ENCODE measurements around the gene PPP1R1B.

Gene PPP1R1B

DNA sequence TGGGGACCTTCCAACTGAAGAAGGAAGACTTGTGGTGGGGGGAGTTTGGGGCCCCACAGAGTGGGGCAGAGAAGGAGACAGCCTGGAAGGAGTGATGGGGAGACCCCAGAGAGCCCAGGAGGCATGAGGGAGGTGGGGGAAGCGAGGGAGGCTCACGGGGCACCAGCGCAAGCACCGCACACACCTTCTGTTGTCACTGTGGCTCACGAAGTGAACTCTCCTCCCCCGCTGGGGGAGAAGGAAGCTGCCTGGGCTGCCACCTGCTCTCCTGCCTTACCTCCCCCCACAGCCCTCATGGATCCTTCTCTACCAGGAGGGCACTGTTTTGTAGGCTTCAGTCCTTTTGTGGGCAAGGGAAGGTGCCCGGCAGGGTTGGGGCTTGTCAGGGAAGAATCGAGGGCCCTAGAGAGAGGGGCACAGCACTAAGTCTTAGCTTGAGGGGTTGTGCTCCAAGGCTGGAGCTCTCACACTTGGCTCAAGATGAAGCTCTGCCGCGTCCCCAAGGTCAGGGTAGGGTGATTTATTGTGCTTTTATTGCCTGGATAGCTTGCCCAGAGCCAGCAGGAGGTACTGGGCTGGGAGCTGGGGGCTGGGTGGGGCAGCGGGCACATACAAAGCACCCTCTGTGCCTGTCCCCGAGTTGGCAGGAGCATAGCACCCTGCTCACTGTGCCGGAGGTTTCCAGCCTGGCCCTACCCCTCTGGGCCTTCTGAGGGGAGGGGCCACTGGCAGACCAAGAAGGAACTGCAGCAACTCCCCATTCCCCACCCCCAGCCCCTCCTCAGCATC lies 5.6 kb downstream of the PPP1R1B start:
- peaks cover 0 to 8% (median 0%) of the 10 kb centered on the region in 5 donors for H3K36me3 ChIP-seq (ENCODE audit: control insufficient read depth in 5 of 5, insufficient read depth in 5 of 5, low read length in 5 of 5)
- H3K9ac ChIP-seq (ENCODE audit: low read length in 5 of 5): no peak overlapping the region
- H3K9me3 ChIP-seq (ENCODE audit: control insufficient read depth in 5 of 5, low read length in 5 of 5): no peaks in the 10 kb centered on the region
- peak overlapping the region in 2 of 5 donors; percentile 8 to 33 for H3K4me3 ChIP-seq (ENCODE audit: low read depth in 1 of 5, low read length in 5 of 5)
- peaks cover 0 to 20% (median 3%) of the 10 kb centered on the region in 5 donors for H3K27me3 ChIP-seq (ENCODE audit: control insufficient read depth in 5 of 5, insufficient read depth in 4 of 5, low read length in 5 of 5)
- peak overlapping the region; percentile 7 for H3K27ac ChIP-seq (ENCODE audit: low read depth, low read length)
- H3K4me1 ChIP-seq (ENCODE audit: control insufficient read depth in 5 of 5, insufficient read depth in 5 of 5, low read length in 5 of 5): peaks cover 3 to 83% (median 75%) of the 10 kb centered on the region in 5 donors

DNA sequence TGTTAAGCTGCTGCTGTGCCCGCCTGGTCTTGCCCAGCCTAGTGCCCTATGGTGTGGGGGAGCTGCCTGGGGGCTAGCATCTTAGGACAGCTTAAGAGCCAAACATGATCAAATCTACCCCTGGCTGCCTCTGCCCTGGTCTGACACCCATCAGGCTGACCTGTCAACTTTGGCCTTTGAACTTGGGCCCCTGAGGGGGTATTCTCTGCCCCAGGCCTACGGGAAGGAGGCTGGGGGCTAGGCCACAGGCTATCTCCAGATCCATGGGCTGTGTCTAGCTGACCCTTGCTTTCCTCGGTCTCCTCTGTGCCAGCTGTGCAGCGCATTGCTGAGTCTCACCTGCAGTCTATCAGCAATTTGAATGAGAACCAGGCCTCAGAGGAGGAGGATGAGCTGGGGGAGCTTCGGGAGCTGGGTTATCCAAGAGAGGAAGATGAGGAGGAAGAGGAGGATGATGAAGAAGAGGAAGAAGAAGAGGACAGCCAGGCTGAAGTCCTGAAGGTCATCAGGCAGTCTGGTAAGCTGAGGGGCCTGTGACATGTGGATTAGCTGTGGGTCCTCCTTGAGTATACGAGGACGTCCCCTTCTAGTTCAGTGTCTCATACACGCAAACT lies 6.9 kb downstream of the PPP1R1B start:
- Histone ChIP-seq H3K4me3 (ENCODE audit: low read depth in 1 of 5, low read length in 5 of 5) (no peak overlapping the region), H3K9me3 (ENCODE audit: control insufficient read depth in 5 of 5, low read length in 5 of 5) (no peaks in the 10 kb centered on the region), H3K36me3 (ENCODE audit: control insufficient read depth in 5 of 5, insufficient read depth in 5 of 5, low read length in 5 of 5) (peaks cover 0 to 8% (median 0%) of the 10 kb centered on the region in 5 donors), H3K4me1 (ENCODE audit: control insufficient read depth in 5 of 5, insufficient read depth in 5 of 5, low read length in 5 of 5) (peaks cover 13 to 85% (median 77%) of the 10 kb centered on the region in 5 donors), H3K27me3 (ENCODE audit: control insufficient read depth in 5 of 5, insufficient read depth in 4 of 5, low read length in 5 of 5) (peaks cover 0 to 14% (median 0%) of the 10 kb centered on the region in 5 donors), H3K27ac (ENCODE audit: low read depth, low read length) (no peak overlapping the region), H3K9ac (ENCODE audit: low read length in 5 of 5) (peak overlapping the region in 2 of 5 donors; percentile 21 to 35)

DNA sequence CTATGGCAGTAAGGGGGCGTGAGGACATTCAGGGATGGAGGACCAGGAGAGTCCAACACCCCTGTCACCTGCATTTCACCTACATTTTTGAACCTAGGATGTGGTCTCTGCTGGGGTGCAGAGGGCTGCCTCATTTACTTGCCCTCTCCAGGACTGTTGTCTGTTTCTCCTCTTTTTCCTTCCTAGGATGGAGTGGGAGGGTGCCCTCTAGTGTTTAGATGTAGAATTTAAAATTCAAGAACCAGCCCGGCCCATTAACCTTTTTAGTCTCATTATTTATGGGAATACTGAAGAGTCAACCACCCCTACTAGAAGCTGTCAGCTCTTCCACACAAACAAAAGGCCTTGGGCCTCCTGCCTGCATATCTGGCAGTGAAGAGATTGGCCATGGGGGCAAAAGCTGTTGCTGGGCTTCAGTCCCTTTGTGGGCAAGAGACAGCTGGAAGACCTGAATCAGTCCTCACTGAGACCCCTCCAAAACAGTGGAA lies 7.7 kb downstream of the PPP1R1B start:
- H3K4me3 ChIP-seq (ENCODE audit: low read depth in 1 of 5, low read length in 5 of 5): no peak overlapping the region
- H3K27ac ChIP-seq (ENCODE audit: low read depth, low read length): no peak overlapping the region
- no peak overlapping the region for H3K9ac ChIP-seq (ENCODE audit: low read length in 5 of 5)
- peaks cover 14 to 85% (median 76%) of the 10 kb centered on the region in 5 donors for H3K4me1 ChIP-seq (ENCODE audit: control insufficient read depth in 5 of 5, insufficient read depth in 5 of 5, low read length in 5 of 5)
- peaks cover 0 to 8% (median 0%) of the 10 kb centered on the region in 5 donors for H3K36me3 ChIP-seq (ENCODE audit: control insufficient read depth in 5 of 5, insufficient read depth in 5 of 5, low read length in 5 of 5)
- peaks cover 0 to 12% (median 0%) of the 10 kb centered on the region in 5 donors for H3K27me3 ChIP-seq (ENCODE audit: control insufficient read depth in 5 of 5, insufficient read depth in 4 of 5, low read length in 5 of 5)
- no peaks in the 10 kb centered on the region for H3K9me3 ChIP-seq (ENCODE audit: control insufficient read depth in 5 of 5, low read length in 5 of 5)

DNA sequence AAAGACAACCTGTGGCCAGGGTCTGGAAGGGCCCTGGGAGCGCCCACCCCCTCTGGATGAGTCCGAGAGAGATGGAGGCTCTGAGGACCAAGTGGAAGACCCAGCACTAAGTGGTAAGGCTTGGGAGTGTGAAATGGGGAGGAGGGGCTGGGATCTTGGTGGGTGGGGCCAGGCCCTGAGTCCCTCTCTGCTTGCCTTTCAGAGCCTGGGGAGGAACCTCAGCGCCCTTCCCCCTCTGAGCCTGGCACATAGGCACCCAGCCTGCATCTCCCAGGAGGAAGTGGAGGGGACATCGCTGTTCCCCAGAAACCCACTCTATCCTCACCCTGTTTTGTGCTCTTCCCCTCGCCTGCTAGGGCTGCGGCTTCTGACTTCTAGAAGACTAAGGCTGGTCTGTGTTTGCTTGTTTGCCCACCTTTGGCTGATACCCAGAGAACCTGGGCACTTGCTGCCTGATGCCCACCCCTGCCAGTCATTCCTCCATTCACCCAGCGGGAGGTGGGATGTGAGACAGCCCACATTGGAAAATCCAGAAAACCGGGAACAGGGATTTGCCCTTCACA lies 8.9 kb downstream of the PPP1R1B start:
- Histone ChIP-seq H3K36me3 (ENCODE audit: control insufficient read depth in 5 of 5, insufficient read depth in 5 of 5, low read length in 5 of 5) (peaks cover 0 to 10% (median 0%) of the 10 kb centered on the region in 5 donors), H3K9ac (ENCODE audit: low read length in 5 of 5) (peak overlapping the region in 4 of 5 donors; percentile 84 to 98 (median 92)), H3K4me1 (ENCODE audit: control insufficient read depth in 5 of 5, insufficient read depth in 5 of 5, low read length in 5 of 5) (peaks cover 17 to 85% (median 75%) of the 10 kb centered on the region in 5 donors), H3K27ac (ENCODE audit: low read depth, low read length) (no peak overlapping the region), H3K9me3 (ENCODE audit: control insufficient read depth in 5 of 5, low read length in 5 of 5) (no peaks in the 10 kb centered on the region), H3K4me3 (ENCODE audit: low read depth in 1 of 5, low read length in 5 of 5) (no peak overlapping the region), H3K27me3 (ENCODE audit: control insufficient read depth in 5 of 5, insufficient read depth in 4 of 5, low read length in 5 of 5) (peaks cover 0 to 8% (median 0%) of the 10 kb centered on the region in 5 donors)

DNA sequence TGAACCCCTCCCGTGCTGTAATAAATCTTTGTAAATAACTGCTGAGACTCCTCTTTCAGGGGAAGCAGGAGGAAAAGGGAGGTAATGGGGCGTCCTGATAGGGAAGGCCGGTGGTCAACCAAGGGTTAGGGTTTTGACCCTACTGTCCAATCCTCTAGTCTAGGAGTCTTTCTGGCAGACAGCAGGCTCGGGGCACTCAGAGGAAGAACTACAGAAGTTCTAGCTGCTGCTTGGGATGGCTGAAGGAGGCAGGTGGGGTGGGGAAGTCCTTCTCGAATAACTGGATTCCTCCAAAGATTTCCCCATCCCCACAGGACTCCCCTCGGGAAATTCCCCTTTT lies 9.8 kb downstream of the PPP1R1B start:
- H3K36me3 ChIP-seq (ENCODE audit: control insufficient read depth in 5 of 5, insufficient read depth in 5 of 5, low read length in 5 of 5): peaks cover 0 to 12% (median 0%) of the 10 kb centered on the region in 5 donors
- peak overlapping the region; percentile 84 to 98 (median 92) for H3K9ac ChIP-seq (ENCODE audit: low read length in 5 of 5)
- peak overlapping the region; percentile 89 for H3K27ac ChIP-seq (ENCODE audit: low read depth, low read length)
- H3K4me3 ChIP-seq (ENCODE audit: low read depth in 1 of 5, low read length in 5 of 5): peak overlapping the region; percentile 75 to 96 (median 89)
- peaks cover 19 to 87% (median 76%) of the 10 kb centered on the region in 5 donors for H3K4me1 ChIP-seq (ENCODE audit: control insufficient read depth in 5 of 5, insufficient read depth in 5 of 5, low read length in 5 of 5)
- no peaks in the 10 kb centered on the region for H3K9me3 ChIP-seq (ENCODE audit: control insufficient read depth in 5 of 5, low read length in 5 of 5)
- H3K27me3 ChIP-seq (ENCODE audit: control insufficient read depth in 5 of 5, insufficient read depth in 4 of 5, low read length in 5 of 5): peaks cover 0 to 1% (median 0%) of the 10 kb centered on the region in 5 donors

DNA sequence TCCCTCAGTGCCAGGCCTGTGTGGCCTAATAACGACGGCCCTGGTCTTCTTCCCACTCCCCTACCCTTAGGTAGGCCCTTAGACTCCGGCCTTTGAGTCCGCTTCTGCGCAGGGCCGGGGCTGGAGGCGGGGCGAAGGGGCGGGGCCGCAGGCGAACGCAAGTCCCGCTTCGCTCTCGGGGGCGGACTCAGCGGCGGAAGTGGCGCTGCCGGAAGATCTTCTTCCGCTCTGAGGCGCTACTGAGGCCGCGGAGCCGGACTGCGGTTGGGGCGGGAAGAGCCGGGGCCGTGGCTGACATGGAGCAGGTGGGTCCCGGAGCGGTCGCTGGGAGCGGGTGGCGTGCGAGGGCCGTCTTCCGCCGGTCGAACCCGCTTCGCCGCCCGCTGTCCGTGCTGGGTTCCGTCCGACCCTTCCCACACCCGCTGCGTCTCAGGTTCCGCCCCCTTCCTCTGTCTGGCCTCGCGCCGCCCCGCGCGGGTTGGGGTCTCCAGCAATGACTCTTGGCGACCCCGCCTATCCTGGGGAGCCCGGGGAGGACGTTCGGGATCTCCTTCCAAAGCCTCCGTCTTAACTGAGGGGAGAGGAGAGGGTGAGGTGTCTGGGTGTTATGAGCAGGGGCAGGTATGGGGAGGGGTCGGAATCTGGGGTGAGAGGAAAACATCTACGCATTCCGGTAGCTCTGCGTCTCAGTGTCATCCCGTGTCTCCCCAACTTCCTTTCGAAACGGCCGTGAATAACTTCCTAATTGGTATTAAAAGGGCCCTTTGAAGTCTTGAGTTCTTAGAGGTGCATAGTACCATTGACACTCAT lies 10.4 kb downstream of the PPP1R1B start, which contains the start of gene STARD3:
STARD3 (plus strand) TSS at position 218 of the 810 bp plus-strand sequence. CDS start 16,388 bp downstream, outside the sequence.
- Histone ChIP-seq H3K4me1 (ENCODE audit: control insufficient read depth in 5 of 5, insufficient read depth in 5 of 5, low read length in 5 of 5) (peaks cover 19 to 87% (median 76%) of the 10 kb centered on the region in 5 donors), H3K4me3 (ENCODE audit: low read depth in 1 of 5, low read length in 5 of 5) (peak within 1 kb of the TSS; percentile 87 to 96 (median 89)), H3K27ac (ENCODE audit: low read depth, low read length) (peak within 1 kb of the TSS; percentile 89), H3K36me3 (ENCODE audit: control insufficient read depth in 5 of 5, insufficient read depth in 5 of 5, low read length in 5 of 5) (peaks cover 0 to 12% (median 0%) of the 10 kb centered on the region in 5 donors), H3K27me3 (ENCODE audit: control insufficient read depth in 5 of 5, insufficient read depth in 4 of 5, low read length in 5 of 5) (no peaks in the 10 kb centered on the region), H3K9me3 (ENCODE audit: control insufficient read depth in 5 of 5, low read length in 5 of 5) (no peaks in the 10 kb centered on the region), H3K9ac (ENCODE audit: low read length in 5 of 5) (peak within 1 kb of the TSS; percentile 84 to 98 (median 92))

DNA sequence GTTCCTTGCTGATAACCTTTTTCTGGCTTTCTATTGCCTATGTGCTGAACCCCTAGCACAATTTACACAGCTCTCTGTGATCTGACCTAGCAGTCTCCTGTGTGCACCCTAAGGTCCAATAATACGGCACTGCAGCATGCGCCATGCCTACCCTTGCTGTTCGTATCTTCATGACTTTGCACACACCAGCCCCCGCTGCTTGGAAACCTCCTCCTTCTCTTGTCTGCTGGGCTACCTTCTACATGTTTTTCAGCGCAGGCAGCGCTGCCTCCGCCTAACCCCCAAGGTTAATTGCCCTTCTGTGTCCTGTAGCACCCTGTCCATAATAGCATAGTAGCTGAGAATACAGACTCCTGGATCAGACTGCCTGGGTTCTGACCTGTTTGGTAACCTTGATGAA lies 11.6 kb downstream of the PPP1R1B start:
- H3K4me1 ChIP-seq (ENCODE audit: control insufficient read depth in 5 of 5, insufficient read depth in 5 of 5, low read length in 5 of 5): peaks cover 19 to 88% (median 75%) of the 10 kb centered on the region in 5 donors

DNA sequence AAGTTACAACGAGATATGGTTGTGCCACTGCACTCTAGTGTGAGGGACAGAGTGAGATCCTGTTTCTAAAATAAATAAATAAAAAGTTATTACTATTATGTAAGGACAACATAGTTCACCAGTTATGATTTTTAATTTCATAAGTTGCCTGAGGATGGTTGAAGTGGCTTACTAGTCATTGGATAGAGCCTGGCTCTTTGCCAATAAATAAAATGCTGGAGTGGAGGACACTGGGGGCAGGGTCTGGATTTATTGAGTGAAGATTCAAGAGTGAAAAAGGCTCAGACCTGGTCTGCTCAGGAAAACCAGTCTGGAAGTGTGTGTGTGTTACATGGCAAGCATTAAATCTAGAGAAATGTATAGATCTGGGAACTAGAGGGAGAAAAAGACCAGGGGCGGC lies 12.3 kb downstream of the PPP1R1B start:
- Histone ChIP-seq H3K27ac (ENCODE audit: low read depth, low read length) (peak overlapping the region; percentile 16), H3K27me3 (ENCODE audit: control insufficient read depth in 5 of 5, insufficient read depth in 4 of 5, low read length in 5 of 5) (no peaks in the 10 kb centered on the region), H3K9me3 (ENCODE audit: control insufficient read depth in 5 of 5, low read length in 5 of 5) (no peaks in the 10 kb centered on the region), H3K36me3 (ENCODE audit: control insufficient read depth in 5 of 5, insufficient read depth in 5 of 5, low read length in 5 of 5) (peaks cover 0 to 15% (median 0%) of the 10 kb centered on the region in 5 donors), H3K9ac (ENCODE audit: low read length in 5 of 5) (peak overlapping the region in 1 of 5 donors; percentile 49), H3K4me3 (ENCODE audit: low read depth in 1 of 5, low read length in 5 of 5) (no peak overlapping the region), H3K4me1 (ENCODE audit: control insufficient read depth in 5 of 5, insufficient read depth in 5 of 5, low read length in 5 of 5) (peaks cover 19 to 83% (median 69%) of the 10 kb centered on the region in 5 donors)

More for the DNA sequence above, 11.6 kb downstream of the PPP1R1B start:
- H3K36me3 ChIP-seq (ENCODE audit: control insufficient read depth in 5 of 5, insufficient read depth in 5 of 5, low read length in 5 of 5): peaks cover 0 to 12% (median 0%) of the 10 kb centered on the region in 5 donors
- no peaks in the 10 kb centered on the region for H3K9me3 ChIP-seq (ENCODE audit: control insufficient read depth in 5 of 5, low read length in 5 of 5)
- peak overlapping the region in 3 of 5 donors; percentile 92 to 98 (median 92) for H3K9ac ChIP-seq (ENCODE audit: low read length in 5 of 5)
- H3K27ac ChIP-seq (ENCODE audit: low read depth, low read length): no peak overlapping the region
- no peaks in the 10 kb centered on the region for H3K27me3 ChIP-seq (ENCODE audit: control insufficient read depth in 5 of 5, insufficient read depth in 4 of 5, low read length in 5 of 5)
- H3K4me3 ChIP-seq (ENCODE audit: low read depth in 1 of 5, low read length in 5 of 5): peak overlapping the region in 4 of 5 donors; percentile 87 to 96 (median 90)

All from subcutaneous abdominal adipose tissue (tissue), 5 donors.